ENCODE measurements around the gene HDGFL2.
A peak's percentile ranks its signal among the peaks of the same experiment; 100 is the strongest.

The HDGFL2 gene

DNA sequence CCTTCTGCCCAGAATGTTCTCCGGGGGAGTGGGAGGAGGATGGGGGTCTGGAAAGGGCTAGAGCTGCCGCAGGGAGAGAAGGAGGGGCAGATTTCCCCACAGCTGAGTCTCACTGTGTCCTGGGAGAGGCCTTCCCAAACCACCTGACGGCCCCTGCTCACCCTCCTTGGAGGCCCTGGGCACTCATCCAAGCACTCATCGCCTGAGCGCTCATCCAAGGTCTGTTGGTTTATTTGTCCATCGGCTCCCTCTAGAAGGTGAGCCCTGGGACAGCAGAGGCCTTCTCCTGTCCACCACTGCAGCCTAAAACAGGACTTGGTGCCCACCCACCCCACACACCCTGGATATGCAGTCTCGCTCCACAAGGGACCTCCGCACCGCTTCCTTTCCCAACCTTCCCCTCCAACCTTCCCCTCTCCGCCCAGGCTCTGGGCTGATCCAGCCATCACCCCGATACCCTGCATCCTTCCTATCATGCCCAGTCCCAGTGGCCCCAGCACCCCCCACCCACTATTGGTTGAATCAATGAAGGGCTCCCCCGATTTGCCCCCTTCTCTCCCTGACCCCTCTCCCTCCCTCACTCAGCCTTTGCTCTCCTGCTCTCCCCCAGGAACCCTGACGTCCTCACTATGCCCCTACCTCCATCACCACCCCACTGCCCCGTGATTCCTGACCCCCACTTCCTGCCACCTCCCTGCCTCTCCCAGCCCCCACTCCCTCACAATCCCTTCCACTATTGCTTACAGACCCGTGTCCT is 16.2 kb upstream of the HDGFL2 start:
- peak overlapping the region; percentile 76 for H3K4me3 ChIP-seq (ENCODE audit: low read depth, low read length)
- TF ChIP-seq, protein P1, sequence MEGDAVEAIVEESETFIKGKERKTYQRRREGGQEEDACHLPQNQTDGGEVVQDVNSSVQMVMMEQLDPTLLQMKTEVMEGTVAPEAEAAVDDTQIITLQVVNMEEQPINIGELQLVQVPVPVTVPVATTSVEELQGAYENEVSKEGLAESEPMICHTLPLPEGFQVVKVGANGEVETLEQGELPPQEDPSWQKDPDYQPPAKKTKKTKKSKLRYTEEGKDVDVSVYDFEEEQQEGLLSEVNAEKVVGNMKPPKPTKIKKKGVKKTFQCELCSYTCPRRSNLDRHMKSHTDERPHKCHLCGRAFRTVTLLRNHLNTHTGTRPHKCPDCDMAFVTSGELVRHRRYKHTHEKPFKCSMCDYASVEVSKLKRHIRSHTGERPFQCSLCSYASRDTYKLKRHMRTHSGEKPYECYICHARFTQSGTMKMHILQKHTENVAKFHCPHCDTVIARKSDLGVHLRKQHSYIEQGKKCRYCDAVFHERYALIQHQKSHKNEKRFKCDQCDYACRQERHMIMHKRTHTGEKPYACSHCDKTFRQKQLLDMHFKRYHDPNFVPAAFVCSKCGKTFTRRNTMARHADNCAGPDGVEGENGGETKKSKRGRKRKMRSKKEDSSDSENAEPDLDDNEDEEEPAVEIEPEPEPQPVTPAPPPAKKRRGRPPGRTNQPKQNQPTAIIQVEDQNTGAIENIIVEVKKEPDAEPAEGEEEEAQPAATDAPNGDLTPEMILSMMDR (IDR thresholded peaks at IDR 0.05; ENCODE audit: low read depth, low read length, missing control alignments) = no peak
- DNase-seq (ENCODE audit: low read depth) = no peak

DNA sequence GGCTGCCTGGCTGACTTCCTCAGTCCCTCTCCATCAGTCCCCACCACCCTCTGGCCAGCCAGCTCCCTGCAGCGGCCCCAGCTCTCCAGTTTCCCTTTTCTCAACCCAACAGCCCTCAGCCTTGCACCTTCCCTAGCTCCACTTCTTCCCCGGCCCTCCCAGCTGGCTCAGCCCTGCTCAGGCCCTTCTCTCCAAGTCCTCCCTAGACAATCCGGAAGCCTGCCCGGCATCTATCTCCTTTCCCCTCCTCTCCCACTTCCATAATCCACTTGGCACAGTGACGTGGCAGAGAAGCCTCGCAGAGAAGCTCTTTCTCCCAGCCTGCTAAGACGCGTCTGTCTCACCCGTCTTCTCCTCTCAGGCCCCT is 15.6 kb upstream of the HDGFL2 start:
- TF ChIP-seq, protein P1 (IDR thresholded peaks at IDR 0.05; ENCODE audit: low read depth, low read length, missing control alignments) = no peak
- DNase-seq (ENCODE audit: low read depth) = no peak
- peak overlapping the region; percentile 76 for H3K4me3 ChIP-seq (ENCODE audit: low read depth, low read length)

DNA sequence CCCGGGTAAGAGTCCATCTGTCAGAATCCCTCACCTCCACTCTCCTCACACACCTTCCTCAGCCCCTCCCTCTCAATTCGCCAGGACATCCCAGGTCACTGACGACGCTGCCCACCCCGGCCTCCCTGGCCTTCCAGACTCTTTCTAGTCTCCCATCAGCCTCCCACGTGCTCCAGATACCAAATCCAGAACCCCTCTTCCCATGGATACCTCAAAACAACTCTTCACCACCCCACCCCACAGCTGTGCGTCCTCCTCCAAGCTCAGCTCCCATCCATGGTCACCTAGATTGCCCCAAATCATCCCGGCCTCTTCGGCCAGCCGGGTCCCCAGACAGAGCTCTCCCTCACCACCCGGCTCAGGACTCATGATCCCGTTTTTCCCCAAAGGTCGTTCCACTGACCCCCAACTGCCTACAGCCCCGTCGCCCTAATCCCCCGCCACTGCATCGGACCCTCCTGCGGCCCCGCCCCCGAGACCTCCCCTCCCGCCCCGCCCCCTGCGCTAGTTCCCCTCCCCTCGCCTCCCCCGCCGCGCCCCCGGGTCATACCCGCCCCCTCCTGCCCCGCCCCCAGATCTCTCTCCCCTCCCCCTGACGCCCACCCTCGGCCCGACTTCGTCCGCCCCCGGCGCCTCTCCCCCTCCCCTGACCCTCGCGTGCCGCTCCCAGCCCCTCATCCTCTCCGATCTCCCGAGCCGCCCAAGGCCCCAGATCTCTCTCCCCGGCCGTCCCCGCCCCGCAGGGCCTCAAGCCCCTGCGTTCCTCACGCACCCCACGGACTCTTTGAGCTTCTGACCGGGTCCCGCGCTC is 15.0 kb upstream of the HDGFL2 start:
- DNase-seq (ENCODE audit: low read depth) = no peak
- H3K4me3 ChIP-seq (ENCODE audit: low read depth, low read length) = peak overlapping the region; percentile 76
- TF ChIP-seq, protein P1 (IDR thresholded peaks at IDR 0.05; ENCODE audit: low read depth, low read length, missing control alignments) = no peak

DNA sequence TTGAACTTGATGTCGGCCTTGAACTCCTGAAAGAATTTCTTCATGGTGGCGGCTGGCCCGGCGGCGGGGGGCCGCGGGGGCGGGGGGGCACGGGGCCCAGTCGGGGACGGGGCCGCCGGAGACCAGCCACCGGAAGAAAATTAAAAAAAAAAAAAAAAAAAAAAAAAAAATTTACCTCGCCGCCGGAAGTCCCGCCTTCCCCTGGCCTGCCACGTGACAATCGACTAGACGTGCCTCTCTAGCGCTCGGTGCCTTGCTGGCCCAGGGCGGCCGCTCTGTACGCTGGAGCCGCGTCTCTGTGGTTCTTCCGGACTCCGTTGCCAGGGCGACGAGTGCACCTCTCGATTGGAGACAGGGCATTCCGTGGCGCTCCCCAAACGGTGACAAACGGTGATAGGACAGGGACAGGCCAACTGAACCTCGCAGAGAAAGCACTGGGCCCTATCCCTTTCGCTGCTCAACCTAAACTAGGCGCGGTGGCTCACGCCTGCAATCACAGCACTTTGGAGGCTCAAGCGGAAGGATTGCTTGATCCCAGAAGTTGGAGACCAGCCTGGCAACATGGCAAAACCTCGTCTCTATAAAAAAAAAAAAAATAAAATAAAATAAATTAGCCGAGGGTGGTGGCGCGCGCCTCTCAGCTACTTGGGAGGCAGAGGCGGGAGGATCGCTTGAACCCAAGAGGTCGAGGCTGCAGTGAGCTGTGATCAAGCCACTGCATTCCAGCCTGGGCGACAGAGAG is 14.3 kb upstream of the HDGFL2 start, which contains the start of gene UBXN6:
Gene UBXN6, minus strand, starts transcription at position 141 of the 742 bp plus-strand sequence. Its CDS starts 97 bp downstream, at position 44.
- TF ChIP-seq, protein P1 (IDR thresholded peaks at IDR 0.05; ENCODE audit: low read depth, low read length, missing control alignments) = no peak
- H3K4me3 ChIP-seq (ENCODE audit: low read depth, low read length) = peak within 1 kb of the TSS; percentile 76
- DNase-seq (ENCODE audit: low read depth) = peak; percentile 97

DNA sequence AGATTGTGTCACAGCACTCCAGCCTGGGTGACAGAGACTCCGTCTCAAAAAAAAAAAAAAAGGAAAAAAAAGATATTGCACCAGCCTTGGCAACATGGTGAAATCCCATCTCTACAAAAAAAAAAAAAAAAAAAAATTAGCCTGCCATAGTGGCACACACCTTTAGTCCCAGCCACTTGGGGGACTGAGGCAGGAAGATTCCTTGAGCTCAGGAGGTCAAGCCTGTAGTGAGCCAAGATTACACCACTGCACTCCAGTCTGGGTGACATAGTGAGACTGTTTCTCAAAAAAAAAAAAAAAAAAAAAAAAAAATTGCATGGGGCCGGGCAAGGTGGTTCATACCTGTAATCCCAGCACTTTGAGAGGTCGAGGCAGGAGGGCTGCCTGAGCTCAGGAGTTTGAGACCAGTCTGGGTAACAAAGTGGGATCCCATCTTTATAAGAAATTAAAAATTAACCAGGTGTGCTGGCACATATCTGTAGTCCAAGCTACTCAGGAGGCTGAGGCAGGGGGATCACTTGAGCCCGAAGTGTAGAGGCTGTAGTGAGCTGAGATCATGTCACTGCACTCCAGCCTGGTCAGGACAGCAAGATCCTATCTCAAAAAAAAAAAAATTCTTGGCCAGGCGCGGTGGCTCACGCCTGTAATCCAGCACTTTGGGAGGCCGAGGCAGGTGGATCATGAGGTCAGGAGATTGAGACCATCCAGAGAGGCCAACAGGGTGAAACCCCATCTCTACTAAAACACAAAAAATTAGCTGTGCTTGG is 7.1 kb upstream of the HDGFL2 start:
- H3K4me3 ChIP-seq (ENCODE audit: low read depth, low read length) = no peak overlapping the region
- no peak for DNase-seq (ENCODE audit: low read depth)
- TF ChIP-seq, protein P1 (IDR thresholded peaks at IDR 0.05; ENCODE audit: low read depth, low read length, missing control alignments) = no peak

DNA sequence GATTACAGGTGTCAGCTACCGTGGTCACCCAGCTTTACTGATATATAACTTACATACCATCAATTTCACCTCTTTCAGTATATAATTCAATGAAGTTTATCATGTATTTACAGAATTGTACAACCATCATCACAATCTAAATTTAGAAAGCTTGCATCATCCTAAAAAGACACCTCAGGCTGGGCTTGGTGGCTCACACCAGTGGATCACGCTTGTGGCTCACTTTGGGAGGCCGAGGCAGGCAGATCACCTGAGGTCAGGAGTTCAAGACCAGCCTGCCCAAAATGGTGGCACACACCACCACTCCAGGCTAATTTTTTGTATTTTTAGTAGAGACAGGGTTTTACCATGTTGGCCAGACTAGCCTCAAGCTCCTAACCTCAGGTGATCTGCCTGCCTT is 4.3 kb upstream of the HDGFL2 start:
- TF ChIP-seq, protein P1 (IDR thresholded peaks at IDR 0.05; ENCODE audit: low read depth, low read length, missing control alignments) = no peak
- no peak overlapping the region for H3K4me3 ChIP-seq (ENCODE audit: low read depth, low read length)
- DNase-seq (ENCODE audit: low read depth) = no peak

Measured in GM12864 (cell line).